NCI-H82 treated with DMSO at 0.1 percent for 48 hours (cell line): Measurements from ENCODE around the gene METTL26.

Experiments
- DNase-seq: peaks from one replicate; lab custom pipeline; 2025; ENCODE audit not compliant: unreplicated experiment; lab: John Stamatoyannopoulos, UW

The METTL26 gene

GRCh38 chr16:659618-660017 lies 23.5 kb upstream of the METTL26 start:
- DNase-seq, result no peak

- no peak for DNase-seq
These were observed 22.8 kb upstream of the METTL26 start for GRCh38 chr16:658679-659571.

- DNase-seq, result no peak
These were observed 21.4 kb upstream of the METTL26 start for GRCh38 chr16:657487-657886.

DNA sequence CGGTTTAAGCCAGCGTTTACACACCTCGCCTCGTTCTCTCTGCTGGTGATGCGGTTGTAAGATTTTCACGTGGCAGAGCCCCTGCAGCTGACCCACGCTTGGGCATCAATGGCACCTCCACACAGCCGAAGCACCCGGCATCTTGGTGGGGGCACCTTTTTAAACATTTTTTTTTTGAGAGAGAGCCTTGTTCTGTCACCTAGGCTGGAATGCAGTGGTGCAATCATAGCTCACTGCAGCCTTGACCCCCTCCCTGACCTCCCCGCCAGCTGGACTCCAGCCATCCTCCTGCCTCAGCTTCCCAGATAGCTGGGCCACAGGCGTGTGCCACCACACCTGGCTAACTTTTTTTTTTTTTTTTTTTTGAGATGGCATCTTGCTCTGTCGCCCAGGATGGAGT lies 17.9 kb upstream of the METTL26 start:
- DNase-seq, result no peak

DNA sequence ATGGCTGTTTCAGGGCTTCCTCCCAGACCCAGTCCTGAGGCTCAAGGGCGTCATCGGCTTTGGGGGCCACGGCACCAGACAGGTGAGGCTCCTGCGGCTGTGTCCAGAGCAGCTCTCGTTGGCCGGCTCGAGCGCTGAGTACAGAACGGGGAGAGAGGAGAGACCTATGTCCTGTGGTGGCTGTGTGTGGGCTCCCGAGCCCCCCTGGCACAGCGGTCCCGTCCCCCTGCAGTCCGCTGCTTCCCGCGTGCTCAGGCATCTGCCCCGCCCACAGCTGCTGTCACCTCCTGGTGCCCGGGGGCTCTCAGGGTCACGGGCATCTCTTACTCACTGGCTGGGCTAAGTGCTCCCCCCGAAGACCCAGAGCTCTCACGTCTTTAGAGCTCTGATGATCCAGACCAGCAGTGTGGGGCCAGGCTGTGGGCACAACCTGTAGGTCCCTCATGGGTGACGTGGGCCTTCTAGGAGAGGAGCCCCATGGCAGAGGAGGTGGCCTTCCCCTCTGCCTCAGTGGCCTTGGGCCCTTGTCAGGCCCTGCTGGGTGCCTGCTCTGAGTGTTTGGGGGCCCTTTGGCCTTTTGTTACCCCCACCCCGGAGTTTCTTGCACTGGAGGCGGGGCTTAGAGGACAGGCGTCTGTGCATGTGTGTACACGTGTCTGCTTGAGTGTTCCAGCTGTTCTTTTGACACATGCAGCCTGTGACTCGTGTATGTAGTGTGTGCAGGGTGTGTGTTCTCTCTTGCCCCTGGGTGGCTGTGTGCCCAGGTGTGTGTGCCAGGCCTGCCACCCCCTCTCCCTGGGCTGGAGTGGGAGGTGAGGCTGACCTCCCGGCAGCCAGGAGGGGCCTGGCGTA lies 16.6 kb upstream of the METTL26 start:
- DNase-seq, result no peak

GRCh38 chr16:651844-652243 lies 15.7 kb upstream of the METTL26 start:
- DNase-seq, result no peak

DNA sequence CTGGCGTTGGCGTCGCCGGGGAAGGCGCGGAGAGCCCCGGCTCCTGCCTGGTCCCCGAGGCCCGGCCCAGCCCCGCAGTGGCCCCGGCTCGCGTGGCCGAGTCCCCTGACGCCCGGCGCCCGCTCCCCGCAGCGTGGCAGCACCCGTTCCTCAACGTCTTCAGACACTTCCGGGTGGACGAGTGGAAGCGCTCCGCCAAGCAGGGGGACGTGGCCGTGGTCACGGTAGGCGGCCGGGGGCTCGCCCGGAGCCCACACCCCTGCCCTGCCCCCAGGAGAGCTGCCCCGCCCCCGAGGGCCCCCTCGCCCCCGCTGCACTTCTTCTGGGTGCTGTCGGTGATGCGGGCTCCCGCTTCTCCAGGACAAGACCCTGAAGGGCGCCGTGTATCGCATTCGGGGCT lies 13.5 kb upstream of the METTL26 start:
- DNase-seq, result no peak

- DNase-seq, result peak; percentile 56
These were observed 12.9 kb upstream of the METTL26 start, which contains the start of gene WDR90 for GRCh38 chr16:648781-649589. WDR90 (plus strand) TSS chr16:649365; CDS start chr16:649417, 52 bp downstream.

DNA sequence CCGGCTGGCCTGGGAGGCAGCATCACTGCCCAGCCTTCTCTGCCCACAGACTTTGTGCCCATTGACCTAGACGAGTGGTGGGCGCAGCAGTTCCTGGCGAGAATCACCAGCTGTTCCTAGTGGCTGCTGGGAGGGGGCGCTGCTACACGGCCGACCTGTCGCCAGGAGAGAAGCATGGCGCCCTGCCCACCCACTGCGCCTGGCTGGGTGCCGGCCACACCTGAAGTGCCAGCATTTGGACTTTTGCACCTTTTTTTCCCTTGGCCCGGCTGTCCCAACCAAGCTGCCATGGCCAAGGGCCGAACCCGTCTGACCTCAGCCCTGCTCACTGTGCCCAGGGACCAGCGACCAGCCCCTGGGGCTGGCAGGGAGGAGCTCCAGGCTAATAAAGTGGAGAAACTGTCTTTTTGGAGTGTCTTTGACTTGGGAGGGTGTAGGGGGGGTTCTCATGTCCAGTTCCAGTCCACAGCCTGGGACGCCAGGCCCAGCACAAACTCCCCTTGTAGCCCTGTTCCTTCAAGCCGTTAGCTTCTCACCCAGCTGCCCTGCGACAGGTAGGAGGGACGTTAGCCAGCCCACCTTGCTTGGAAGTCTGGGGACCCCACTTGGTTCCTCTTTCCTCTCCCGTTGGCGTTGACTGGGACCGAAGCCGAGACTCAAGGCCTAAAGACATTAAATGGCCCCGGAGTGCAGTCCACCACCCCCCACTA lies 12.1 kb upstream of the METTL26 start:
- peak; percentile 14 for DNase-seq

DNA sequence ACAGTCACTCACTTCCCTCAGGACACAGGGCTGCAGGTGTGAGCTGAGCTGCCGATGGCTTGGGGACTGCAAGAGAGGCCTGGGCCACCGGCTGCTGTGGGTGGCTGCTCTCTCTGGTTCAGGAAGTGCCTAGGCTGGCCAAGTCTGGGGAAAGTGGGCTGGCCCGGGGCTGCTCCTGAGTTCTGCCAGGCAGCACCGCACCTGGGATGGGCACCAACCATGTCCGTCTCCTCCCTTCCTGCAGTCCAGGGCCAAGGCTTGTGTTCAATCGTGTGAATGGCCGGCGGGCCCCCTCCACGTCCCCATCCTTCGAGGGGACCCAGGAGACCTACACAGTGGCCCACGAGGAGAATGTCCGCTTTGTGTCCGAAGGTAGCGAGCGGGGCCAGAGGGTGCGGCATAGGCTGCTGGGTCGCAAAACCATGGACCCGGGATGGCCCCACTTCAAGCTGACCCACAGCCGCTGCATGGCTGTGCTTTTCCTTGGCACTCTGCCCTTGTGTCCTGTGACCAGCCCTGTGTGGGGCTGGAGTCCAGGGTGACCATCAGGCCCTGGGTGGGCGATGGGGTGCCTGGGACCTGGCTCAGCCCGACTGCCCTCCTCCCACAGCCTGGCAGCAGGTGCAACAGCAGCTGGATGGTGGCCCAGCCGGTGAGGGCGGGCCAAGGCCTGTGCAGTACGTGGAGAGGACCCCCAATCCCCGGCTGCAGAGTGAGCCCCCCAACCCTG lies 11.2 kb upstream of the METTL26 start:
- no peak for DNase-seq

DNA sequence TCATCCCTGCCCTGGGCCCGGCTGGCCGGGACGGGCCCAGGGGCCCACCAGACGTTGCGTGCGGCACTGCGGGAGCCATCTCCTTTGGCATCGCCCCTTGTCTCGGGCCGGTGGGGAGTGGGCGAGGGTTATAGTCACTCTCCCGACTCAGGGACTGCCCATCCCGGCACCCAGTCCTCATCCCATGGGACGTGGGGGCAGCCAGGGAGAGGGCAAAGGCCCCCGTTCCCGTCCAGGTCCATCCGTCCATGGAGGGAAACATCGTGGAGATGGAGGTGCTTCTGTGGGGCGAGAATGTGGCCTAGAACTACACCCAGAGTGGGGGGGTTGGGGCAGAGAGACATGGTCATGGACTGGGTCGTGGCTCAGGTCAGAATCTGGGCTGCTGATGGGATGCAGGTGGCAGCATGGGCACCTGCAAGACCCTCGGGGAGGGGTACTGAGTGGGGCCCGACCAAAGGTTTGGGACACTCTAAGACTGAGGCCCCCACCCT lies 10.6 kb upstream of the METTL26 start:
- no peak for DNase-seq

DNA sequence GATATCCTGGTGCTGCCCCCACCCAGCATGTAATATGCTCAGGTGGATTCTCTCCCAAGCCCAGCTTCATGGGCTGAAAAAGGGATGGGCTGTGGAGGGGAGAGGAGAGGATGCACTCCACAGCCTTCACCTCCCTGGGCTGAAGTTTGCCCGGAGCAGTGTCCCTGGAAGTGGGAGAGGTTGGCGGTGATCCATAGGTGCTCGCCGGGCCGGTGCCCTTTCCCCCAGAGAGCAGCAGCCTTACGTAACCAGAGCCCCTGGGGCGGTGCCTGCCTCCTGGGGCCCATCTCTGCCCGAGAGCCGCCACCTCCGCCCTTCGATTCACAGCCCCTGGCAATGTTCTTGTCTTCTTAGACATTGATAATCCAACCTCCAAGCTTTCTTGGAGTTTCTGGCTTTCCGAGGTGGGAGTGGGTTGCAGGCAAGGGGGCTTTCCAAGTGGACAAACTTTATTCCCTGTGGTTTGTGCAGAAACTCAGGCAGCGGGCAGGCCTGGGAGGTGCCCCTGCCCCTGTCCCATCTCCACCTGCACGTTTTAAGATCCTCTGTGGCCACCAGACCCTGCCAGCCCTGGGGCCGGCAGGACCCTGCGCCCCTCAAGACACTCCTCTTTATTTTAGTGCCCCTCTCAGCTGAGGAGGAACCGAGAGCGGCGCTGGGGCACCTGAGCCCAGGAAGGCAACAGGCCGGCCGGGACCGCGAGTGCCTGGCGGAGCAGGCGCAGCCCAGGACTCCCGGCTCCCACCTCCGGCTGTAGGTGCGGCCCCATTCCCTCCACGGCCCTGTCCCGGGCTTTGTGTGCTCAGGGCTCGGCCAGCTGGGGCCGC lies 10.0 kb upstream of the METTL26 start:
- DNase-seq, result no peak

DNA sequence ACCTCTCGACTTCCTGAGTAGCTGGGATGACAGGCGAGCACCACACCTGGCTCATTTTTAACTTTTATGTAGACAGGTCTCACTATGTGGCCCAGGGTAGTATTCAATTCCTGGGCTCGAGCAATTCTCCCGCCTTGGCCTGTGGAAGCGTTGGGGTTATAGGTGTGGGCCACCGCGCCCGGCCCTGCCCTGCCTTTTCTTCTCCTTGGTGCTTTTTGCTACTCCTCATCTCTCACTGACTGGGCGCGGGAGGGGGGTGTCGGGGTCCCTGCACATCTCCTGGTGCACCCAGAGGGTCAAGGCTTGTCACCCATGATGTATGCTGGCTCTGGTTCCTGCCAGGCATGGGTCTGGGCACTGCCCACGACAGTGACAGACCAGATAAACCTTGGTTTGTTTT lies 8.5 kb upstream of the METTL26 start:
- no peak for DNase-seq

DNA sequence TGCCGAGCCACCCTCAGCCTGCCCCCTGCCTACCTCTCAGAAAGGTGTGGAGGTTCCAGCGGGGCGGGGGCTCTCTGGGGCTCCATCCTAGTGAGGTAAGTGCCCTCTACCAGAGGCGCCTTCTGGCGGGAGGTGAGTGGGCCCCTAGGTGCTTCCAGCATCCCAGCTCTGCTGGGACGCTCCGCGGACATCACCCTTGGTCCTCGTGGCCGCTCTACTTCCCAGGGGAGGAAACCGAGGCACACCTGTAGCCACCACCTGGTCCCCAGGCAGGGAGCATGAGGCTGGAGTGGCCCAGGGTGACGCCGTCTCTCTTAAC lies 6.9 kb upstream of the METTL26 start:
- DNase-seq, result no peak

- DNase-seq, result no peak
These were observed 6.3 kb upstream of the METTL26 start for GRCh38 chr16:642189-643049.

DNA sequence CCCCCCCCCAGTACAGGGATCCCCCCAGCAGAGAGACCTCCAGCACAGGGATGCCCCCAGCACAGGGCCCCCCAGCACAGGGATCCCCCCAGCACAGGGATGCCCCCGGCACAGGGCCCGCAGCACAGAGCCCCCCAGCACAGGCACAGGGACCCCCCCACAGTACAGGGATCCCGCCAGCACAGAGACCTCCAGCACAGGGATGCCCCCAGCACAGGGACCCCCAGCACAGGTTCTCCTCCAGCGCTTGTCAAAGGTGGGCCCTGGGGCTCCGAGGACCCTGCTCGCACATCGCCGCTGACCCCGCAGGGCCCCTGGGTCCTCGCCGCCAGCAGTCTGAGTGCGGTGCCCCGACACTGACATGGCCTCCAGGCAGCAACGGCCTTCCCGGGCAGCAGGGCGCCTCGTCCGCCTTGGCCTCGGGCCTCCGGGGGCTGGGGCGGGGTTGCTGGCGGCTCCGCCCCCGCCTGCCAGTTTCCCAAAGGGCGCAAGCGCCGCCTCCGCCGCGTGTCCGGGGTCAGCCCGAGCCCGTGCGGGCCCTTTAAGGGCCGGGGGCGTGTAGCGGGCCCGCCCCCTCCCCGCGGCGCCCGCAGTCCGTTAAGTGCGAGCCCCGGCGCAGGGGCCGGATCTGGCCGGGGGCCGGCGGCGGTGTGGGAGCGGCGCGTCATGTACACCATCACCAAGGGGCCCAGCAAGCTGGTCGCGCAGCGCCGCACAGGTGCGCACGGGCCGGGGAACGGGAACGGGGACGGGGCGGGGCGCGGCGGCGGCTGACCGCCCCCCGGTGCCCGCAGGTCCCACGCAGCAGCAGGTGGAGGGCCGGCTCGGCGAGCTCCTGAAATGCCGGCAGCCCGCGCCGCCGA lies 5.5 kb upstream of the METTL26 start, which contains the start of gene MCRIP2:
Gene MCRIP2 (plus strand): TSS at position 503 of the 863 bp plus-strand sequence. CDS start 164 bp downstream, at position 667.
- peak; percentile 7 for DNase-seq

DNA sequence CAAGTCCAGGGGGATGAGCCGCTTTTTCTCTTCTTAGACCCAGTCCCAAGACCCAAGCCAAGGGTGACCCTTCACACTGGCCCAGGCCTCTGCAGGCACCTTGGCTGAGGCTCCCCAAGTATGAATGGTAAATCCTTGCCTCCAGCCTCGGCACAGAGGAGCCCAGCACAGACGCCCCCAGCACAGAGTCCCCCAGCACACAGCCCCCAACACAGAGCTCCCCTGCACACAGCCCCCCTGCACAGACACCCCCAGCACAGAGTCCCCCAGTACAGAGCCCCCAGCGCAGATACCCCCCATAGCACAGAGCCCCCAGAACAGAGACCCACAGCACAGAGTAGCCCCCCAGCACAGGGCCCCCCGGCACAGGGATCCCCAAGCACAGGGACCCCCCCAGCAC lies 4.5 kb upstream of the METTL26 start:
- DNase-seq, result no peak
